ENCODE measurements around the gene FAM209B. TPM values are rescaled to one million over a fixed set of nuclear protein-coding genes. Genes with fewer than 3 reads are reported as not detected.
"Not testable (repeated sequence)": the region's sequence is repeated elsewhere in the genome, so short reads cannot be mapped to it uniquely, and the experiment has no call there.

Gene FAM209B
- total RNA-seq, 6 donors from 2014 or later: 0.64 to 0.89 TPM; not detected in 4

DNA sequence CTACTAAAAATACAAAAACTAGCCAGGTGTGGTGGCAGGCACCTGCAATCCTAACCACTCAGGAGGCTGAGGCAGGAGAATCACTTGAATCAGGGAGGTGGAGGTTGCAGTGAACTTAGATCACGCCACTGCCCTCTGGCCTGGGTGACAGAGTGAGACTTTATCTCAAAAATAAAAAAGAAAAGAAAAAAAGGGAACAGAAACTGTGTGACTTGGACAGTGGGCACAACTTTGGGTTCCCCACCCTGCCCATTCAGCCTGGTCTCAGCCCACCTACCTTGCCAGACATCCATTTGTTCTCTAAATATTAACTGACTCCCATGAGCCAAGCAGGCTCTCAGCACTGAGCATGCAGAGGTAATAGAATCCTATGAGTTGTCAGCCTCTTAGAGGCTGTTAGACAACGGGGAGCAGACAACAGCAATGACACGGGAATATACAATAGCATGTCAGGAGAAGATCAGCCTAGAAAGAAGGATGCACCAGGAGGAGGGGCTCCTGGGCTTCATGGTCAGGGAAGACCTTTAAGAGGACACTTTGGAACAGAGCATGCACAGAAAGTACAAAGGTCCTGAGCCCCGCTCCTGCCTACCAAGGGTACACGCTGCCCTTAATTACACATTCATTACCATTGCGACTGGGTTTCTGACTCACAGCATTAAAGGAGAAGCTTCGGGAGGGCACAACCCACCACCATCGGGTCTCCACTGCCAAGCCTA, 20.0 kb downstream of the FAM209B start:
- peaks cover 0 to 3% (median 0%) of the 10 kb centered on the region in 4 donors for H3K27me3 ChIP-seq
- peaks cover 0 to 12% (median 5%) of the 10 kb centered on the region in 4 donors for H3K4me1 ChIP-seq
- no peaks in the 10 kb centered on the region for H3K9me3 ChIP-seq
- ATAC-seq (ENCODE audit: low FRiP score in 2 of 2): no peak
- 67 to 72% methylated on average over 8 of the region's 8 CpGs for WGBS, 2 donors
- DNase-seq: no peak
- TF ChIP-seq, protein P1, sequence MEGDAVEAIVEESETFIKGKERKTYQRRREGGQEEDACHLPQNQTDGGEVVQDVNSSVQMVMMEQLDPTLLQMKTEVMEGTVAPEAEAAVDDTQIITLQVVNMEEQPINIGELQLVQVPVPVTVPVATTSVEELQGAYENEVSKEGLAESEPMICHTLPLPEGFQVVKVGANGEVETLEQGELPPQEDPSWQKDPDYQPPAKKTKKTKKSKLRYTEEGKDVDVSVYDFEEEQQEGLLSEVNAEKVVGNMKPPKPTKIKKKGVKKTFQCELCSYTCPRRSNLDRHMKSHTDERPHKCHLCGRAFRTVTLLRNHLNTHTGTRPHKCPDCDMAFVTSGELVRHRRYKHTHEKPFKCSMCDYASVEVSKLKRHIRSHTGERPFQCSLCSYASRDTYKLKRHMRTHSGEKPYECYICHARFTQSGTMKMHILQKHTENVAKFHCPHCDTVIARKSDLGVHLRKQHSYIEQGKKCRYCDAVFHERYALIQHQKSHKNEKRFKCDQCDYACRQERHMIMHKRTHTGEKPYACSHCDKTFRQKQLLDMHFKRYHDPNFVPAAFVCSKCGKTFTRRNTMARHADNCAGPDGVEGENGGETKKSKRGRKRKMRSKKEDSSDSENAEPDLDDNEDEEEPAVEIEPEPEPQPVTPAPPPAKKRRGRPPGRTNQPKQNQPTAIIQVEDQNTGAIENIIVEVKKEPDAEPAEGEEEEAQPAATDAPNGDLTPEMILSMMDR (IDR thresholded peaks at IDR 0.05): no peak
- no peak for TF ChIP-seq POLR2AphosphoS5 (IDR thresholded peaks at IDR 0.05)
- TF ChIP-seq POLR2A (IDR thresholded peaks at IDR 0.05): no peak
- no peaks in the 10 kb centered on the region for H3K36me3 ChIP-seq
- H3K4me3 ChIP-seq: no peak overlapping the region
- no peak overlapping the region for H3K27ac ChIP-seq

DNA sequence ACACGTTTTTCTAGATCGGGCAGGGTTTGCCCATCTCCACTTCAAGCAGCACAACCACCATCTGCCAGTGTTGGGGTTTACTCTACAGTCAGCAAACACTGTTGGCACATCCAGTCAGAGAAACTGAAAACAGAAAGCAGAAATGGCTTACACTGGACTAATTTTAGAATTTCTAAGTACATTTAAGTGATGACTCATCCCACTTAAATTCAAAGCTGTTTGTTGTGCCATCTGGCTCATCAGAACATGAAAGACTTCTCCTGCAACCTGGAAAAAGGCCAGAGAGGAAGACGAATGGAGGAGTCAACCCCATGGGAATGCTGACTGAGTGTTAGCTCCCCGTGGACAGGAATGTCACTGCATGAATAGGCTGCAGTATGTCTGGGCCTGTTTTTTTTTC, 21.8 kb downstream of the FAM209B start:
- TF ChIP-seq, protein P1 (IDR thresholded peaks at IDR 0.05): peak in 1 of 6 experiments; percentile 9
- TF ChIP-seq POLR2AphosphoS5 (IDR thresholded peaks at IDR 0.05) (peak in 1 of 2 donors; percentile 3), POLR2A (IDR thresholded peaks at IDR 0.05) (no peak), EP300 (IDR thresholded peaks at IDR 0.05) (no peak)
- H3K9me3 ChIP-seq: no peaks in the 10 kb centered on the region
- H3K27ac ChIP-seq: no peak overlapping the region
- peaks cover 0 to 3% (median 0%) of the 10 kb centered on the region in 4 donors for H3K27me3 ChIP-seq
- ATAC-seq (ENCODE audit: low FRiP score in 2 of 2) (peak; percentile 63 to 81), DNase-seq (peak in 1 of 2 donors; percentile 37)
- WGBS, 2 donors: 7 to 10% methylated on average over 4 of the region's 4 CpGs
- no peaks in the 10 kb centered on the region for H3K36me3 ChIP-seq
- peaks cover 0 to 12% (median 5%) of the 10 kb centered on the region in 4 donors for H3K4me1 ChIP-seq
- no peak overlapping the region for H3K4me3 ChIP-seq

DNA sequence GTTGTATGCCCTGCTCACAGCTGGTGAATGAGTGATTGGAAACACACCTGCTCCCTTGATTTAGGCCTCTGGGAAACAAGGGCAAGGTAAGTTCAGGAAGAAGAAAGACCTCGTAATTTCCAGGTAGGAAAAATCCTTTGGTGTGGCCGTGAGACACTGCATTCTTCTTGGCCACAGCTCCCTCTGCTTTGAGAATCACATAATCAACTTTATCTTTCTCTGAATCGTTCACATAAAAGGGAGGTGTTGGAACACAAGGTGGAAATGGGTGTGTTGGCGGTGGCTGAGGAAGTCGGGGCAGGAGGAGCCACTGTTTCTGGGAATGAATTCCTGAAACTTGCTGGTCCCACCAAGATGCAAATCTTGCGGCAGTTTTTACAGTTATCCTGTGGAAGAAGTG, 25.9 kb downstream of the FAM209B start:
- 61 to 69% methylated on average over 6 of the region's 6 CpGs for WGBS, 2 donors
- Histone ChIP-seq H3K4me3 (no peak overlapping the region), H3K27ac (no peak overlapping the region), H3K4me1 (peaks cover 0 to 12% (median 5%) of the 10 kb centered on the region in 4 donors), H3K36me3 (no peaks in the 10 kb centered on the region), H3K9me3 (no peaks in the 10 kb centered on the region), H3K27me3 (no peaks in the 10 kb centered on the region)
- DNase-seq (no peak), ATAC-seq (ENCODE audit: low FRiP score in 2 of 2) (no peak)
- no peak for TF ChIP-seq POLR2A (IDR thresholded peaks at IDR 0.05)
- TF ChIP-seq POLR2AphosphoS5 (IDR thresholded peaks at IDR 0.05): no peak
- TF ChIP-seq EP300 (IDR thresholded peaks at IDR 0.05): no peak
- TF ChIP-seq, protein P1 (IDR thresholded peaks at IDR 0.05): no peak

DNA sequence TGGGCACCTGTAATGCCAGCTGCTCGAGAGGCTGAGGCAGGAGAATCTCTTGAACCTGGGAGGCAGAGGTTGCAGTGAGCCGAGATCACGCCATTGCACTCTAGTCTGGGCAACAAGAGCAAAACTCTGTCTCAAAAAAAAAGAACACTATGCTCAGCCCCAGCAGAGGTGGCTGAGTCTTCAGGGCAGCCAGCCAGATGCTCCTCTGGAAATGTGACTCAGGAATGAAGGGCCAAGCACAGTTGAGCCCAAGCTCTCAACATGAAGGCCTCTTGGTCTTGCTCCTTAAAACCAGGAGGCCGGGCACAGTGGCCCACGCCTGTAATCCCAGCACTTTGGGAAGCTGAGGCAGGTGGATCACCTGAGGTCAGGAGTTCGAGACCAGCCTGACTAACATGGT, 31.5 kb downstream of the FAM209B start:
- DNase-seq; H3K4me3 ChIP-seq; H3K4me1 ChIP-seq; H3K27ac ChIP-seq; H3K36me3 ChIP-seq; ATAC-seq (ENCODE audit: low FRiP score in 2 of 2); H3K27me3 ChIP-seq; H3K9me3 ChIP-seq: not testable (repeated sequence)
- 81 to 86% methylated on average over 6 of the region's 6 CpGs for WGBS, 2 donors

DNA sequence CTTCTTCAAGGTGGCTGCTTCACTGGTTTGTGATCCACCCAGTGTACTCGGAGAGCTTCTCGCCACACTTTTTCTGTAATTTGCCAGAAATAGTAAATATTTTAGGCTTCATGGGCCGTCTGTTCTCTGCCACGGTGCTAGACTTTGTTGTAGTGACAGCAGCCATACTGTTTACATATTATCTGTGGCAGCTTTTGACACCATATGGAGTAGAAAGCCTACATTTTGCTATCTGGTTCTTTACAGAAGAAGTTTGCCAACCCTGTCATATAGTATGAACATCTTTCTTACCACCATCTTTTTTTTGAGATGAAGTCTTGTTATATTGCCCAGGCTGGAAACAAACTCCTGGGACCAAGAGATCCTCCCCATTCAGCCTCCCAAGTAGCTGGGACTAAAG, 32.5 kb downstream of the FAM209B start:
- WGBS, 2 donors: 73 to 80% methylated on average over 4 of the region's 4 CpGs

More for the DNA sequence above, 32.5 kb downstream of the FAM209B start:
- no peak overlapping the region for H3K27ac ChIP-seq
- ATAC-seq (ENCODE audit: low FRiP score in 2 of 2) (no peak), DNase-seq (no peak)
- H3K4me1 ChIP-seq: no peaks in the 10 kb centered on the region
- no peaks in the 10 kb centered on the region for H3K36me3 ChIP-seq
- H3K9me3 ChIP-seq: no peaks in the 10 kb centered on the region
- H3K4me3 ChIP-seq: no peak overlapping the region
- TF ChIP-seq EP300 (IDR thresholded peaks at IDR 0.05) (no peak), POLR2AphosphoS5 (IDR thresholded peaks at IDR 0.05) (no peak), POLR2A (IDR thresholded peaks at IDR 0.05) (no peak)
- TF ChIP-seq, protein P1 (IDR thresholded peaks at IDR 0.05): no peak
- no peaks in the 10 kb centered on the region for H3K27me3 ChIP-seq

Measured in upper lobe of left lung (tissue), 6 donors.